ENCODE measurements around the gene SARM1. TPM values are rescaled to one million over a fixed set of nuclear protein-coding genes. Genes with fewer than 3 reads are reported as not detected.

The SARM1 gene
- polyA plus RNA-seq, 1 donor from 2014 or later, result 21.6 TPM

DNA sequence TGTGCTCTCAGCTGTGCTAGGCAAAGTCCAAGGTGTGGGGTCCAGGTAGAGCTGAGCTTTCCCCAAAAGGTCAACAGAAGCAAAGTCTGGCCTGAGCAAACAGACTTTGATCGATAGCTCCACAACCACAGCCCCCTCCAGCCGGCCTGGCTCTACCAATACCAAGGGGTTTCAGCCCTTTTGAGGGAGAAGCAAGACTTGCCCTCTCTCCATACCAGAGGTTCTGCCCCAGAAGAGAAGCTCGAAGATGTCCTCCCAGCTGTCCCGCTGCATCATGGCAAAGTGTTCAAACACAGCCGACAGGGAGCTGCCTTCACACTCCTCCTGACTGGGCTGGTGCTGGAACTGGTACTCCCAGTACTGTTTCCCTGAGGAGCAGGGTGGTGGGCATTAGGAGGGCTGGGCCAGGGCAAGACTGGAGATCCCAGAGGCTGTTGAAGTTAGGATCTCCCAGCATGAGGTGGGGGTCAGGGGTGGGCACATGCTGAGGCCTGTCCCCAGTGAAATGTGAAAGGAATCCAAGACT is 3.1 kb upstream of the SARM1 start:
- Histone ChIP-seq H3K79me2 (replicated peaks; ENCODE audit: insufficient read depth, low read length) (peaks cover 3% of the 10 kb centered on the region), H3K9me2 (ENCODE audit: insufficient read depth, low read length) (no peaks in the 10 kb centered on the region), H2AFZ (ENCODE audit: low read depth, low read length) (no peak overlapping the region), H3K27me3 (ENCODE audit: insufficient read depth, low read depth, low read length) (no peaks in the 10 kb centered on the region), H3K36me3 (ENCODE audit: insufficient read depth, low read length) (no peaks in the 10 kb centered on the region), H3F3A (ENCODE audit: insufficient read depth, low read length, poor library complexity, severe bottlenecking) (peaks cover 3% of the 10 kb centered on the region), H3K4me3 (ENCODE audit: low read length) (no peak overlapping the region), H3K4me2 (ENCODE audit: low read length) (no peak overlapping the region), H3K9me3 (ENCODE audit: low read length) (no peaks in the 10 kb centered on the region), H4K20me1 (ENCODE audit: insufficient read depth) (no peaks in the 10 kb centered on the region), H3K27ac (ENCODE audit: low read length) (no peak overlapping the region), H3K9ac (ENCODE audit: low read length) (no peak overlapping the region)
- no peak for TF ChIP-seq MXI1 (conservative IDR thresholded peaks at IDR 0.05; ENCODE audit: poor library complexity, severe bottlenecking)
- TF ChIP-seq RAD21 (conservative IDR thresholded peaks at IDR 0.05), result no peak
- no peak for TF ChIP-seq EP300 (conservative IDR thresholded peaks at IDR 0.05; ENCODE audit: poor library complexity, severe bottlenecking)
- TF ChIP-seq, protein P1, sequence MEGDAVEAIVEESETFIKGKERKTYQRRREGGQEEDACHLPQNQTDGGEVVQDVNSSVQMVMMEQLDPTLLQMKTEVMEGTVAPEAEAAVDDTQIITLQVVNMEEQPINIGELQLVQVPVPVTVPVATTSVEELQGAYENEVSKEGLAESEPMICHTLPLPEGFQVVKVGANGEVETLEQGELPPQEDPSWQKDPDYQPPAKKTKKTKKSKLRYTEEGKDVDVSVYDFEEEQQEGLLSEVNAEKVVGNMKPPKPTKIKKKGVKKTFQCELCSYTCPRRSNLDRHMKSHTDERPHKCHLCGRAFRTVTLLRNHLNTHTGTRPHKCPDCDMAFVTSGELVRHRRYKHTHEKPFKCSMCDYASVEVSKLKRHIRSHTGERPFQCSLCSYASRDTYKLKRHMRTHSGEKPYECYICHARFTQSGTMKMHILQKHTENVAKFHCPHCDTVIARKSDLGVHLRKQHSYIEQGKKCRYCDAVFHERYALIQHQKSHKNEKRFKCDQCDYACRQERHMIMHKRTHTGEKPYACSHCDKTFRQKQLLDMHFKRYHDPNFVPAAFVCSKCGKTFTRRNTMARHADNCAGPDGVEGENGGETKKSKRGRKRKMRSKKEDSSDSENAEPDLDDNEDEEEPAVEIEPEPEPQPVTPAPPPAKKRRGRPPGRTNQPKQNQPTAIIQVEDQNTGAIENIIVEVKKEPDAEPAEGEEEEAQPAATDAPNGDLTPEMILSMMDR (IDR thresholded peaks at IDR 0.05; ENCODE audit: poor library complexity, severe bottlenecking), result no peak
- no peak for TF ChIP-seq SMC3 (conservative IDR thresholded peaks at IDR 0.05; ENCODE audit: poor library complexity)
- no peak for TF ChIP-seq POLR2AphosphoS5 (IDR thresholded peaks at IDR 0.05)
- no peak for TF ChIP-seq TAF1 (IDR thresholded peaks at IDR 0.05; ENCODE audit: low read depth)
- TF ChIP-seq, protein P2, sequence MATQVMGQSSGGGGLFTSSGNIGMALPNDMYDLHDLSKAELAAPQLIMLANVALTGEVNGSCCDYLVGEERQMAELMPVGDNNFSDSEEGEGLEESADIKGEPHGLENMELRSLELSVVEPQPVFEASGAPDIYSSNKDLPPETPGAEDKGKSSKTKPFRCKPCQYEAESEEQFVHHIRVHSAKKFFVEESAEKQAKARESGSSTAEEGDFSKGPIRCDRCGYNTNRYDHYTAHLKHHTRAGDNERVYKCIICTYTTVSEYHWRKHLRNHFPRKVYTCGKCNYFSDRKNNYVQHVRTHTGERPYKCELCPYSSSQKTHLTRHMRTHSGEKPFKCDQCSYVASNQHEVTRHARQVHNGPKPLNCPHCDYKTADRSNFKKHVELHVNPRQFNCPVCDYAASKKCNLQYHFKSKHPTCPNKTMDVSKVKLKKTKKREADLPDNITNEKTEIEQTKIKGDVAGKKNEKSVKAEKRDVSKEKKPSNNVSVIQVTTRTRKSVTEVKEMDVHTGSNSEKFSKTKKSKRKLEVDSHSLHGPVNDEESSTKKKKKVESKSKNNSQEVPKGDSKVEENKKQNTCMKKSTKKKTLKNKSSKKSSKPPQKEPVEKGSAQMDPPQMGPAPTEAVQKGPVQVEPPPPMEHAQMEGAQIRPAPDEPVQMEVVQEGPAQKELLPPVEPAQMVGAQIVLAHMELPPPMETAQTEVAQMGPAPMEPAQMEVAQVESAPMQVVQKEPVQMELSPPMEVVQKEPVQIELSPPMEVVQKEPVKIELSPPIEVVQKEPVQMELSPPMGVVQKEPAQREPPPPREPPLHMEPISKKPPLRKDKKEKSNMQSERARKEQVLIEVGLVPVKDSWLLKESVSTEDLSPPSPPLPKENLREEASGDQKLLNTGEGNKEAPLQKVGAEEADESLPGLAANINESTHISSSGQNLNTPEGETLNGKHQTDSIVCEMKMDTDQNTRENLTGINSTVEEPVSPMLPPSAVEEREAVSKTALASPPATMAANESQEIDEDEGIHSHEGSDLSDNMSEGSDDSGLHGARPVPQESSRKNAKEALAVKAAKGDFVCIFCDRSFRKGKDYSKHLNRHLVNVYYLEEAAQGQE (IDR thresholded peaks at IDR 0.05; ENCODE audit: borderline replicate concordance), result no peak
- no peak for TF ChIP-seq EZH2 (IDR thresholded peaks at IDR 0.05; ENCODE audit: borderline replicate concordance, insufficient read depth, low read length, poor library complexity, severe bottlenecking)

DNA sequence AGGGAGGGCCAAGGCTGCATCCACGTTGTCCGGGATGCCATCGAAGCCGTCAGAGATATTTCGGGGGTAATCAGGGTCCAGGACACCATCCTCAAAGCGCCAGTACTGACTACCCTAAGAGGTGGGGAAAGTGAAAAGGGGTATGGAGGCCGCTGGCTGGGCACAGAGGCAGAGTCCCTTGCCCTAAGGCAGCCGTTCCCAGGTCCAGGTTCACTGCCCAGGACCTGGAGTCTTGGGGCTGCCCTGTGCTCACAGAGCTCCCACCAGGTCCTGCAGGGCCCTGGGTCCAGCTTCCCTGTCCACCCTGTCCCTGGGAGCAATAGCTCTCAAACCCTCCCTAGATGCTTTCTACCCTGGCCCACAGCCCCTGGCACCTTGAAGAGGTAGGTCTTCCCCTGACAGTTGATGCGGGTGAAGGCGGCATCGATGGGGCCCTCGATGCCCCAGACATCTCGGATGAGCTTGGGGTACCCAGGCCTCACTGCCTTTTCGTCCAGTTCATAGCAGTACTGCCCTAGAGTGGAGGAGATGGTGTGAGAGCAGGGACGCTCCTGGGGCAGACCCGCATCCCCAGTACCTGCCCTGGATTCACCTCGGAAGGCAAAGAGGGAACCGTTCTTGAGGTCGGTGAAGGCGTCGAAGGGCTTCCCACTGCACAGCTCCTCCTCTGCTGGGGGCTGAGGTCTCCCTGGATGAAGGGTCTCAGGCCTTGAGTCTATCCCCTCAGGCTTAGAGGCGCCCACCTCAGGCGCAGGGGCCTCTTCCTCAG is 2.4 kb upstream of the SARM1 start:
- Histone ChIP-seq H3K9me3 (ENCODE audit: low read length) (no peaks in the 10 kb centered on the region), H4K20me1 (ENCODE audit: insufficient read depth) (no peaks in the 10 kb centered on the region), H3F3A (ENCODE audit: insufficient read depth, low read length, poor library complexity, severe bottlenecking) (peaks cover 3% of the 10 kb centered on the region), H3K27ac (ENCODE audit: low read length) (no peak overlapping the region), H3K4me2 (ENCODE audit: low read length) (no peak overlapping the region), H3K36me3 (ENCODE audit: insufficient read depth, low read length) (no peaks in the 10 kb centered on the region), H3K79me2 (replicated peaks; ENCODE audit: insufficient read depth, low read length) (peaks cover 3% of the 10 kb centered on the region), H3K9ac (ENCODE audit: low read length) (no peak overlapping the region), H3K9me2 (ENCODE audit: insufficient read depth, low read length) (no peaks in the 10 kb centered on the region), H3K4me3 (ENCODE audit: low read length) (no peak overlapping the region), H2AFZ (ENCODE audit: low read depth, low read length) (no peak overlapping the region), H3K27me3 (ENCODE audit: insufficient read depth, low read depth, low read length) (no peaks in the 10 kb centered on the region)
- TF ChIP-seq, protein P2 (IDR thresholded peaks at IDR 0.05; ENCODE audit: borderline replicate concordance), result no peak
- TF ChIP-seq, protein P1 (IDR thresholded peaks at IDR 0.05; ENCODE audit: poor library complexity, severe bottlenecking), result no peak
- TF ChIP-seq RAD21 (conservative IDR thresholded peaks at IDR 0.05) (no peak), EZH2 (IDR thresholded peaks at IDR 0.05; ENCODE audit: borderline replicate concordance, insufficient read depth, low read length, poor library complexity, severe bottlenecking) (no peak), POLR2AphosphoS5 (IDR thresholded peaks at IDR 0.05) (no peak), MXI1 (conservative IDR thresholded peaks at IDR 0.05; ENCODE audit: poor library complexity, severe bottlenecking) (no peak), TAF1 (IDR thresholded peaks at IDR 0.05; ENCODE audit: low read depth) (no peak), EP300 (conservative IDR thresholded peaks at IDR 0.05; ENCODE audit: poor library complexity, severe bottlenecking) (no peak), SMC3 (conservative IDR thresholded peaks at IDR 0.05; ENCODE audit: poor library complexity) (no peak)
